Renal cortex interstitium (tissue), 11 donors: Measurements from ENCODE around the gene SLC4A8. TPM values are rescaled to one million over a fixed set of nuclear protein-coding genes. Genes with fewer than 3 reads are reported as not detected.
"Not testable (repeated sequence)": the region's sequence is repeated elsewhere in the genome, so short reads cannot be mapped to it uniquely, and the experiment has no call there.

ENCODE experiments used
- DNase-seq, 11 donors: peaks; one replicate each; pipeline ENCODE4 v3.0.0-alpha.2; 2013; ENCODE audit warnings: low read depth in 9 of 11, low spot score in 4 of 11; ENCODE audit errors: extremely low read depth in 1 of 11
- polyA plus RNA-seq, 3 donors: library from polyadenylated mRNA; unstranded; fragments of 120-200 nt; gene quantifications; one replicate each; pipeline ENCODE4 v1.2.1, GENCODE V29; 2013; ENCODE audit not compliant: insufficient read length in 3 of 3

SLC4A8 gene
- polyA plus RNA-seq, 3 donors: 3.2 to 4.9 (median 4.1) TPM

- DNase-seq: no peak
Measured at GRCh38 chr12:51511546-51512260, 87.1 kb downstream of the SLC4A8 start.

GRCh38 chr12:51512438-51512837 lies 87.8 kb downstream of the SLC4A8 start:
- no peak for DNase-seq

- not testable (repeated sequence) for DNase-seq
Measured at GRCh38 chr12:51515037-51515436, 90.4 kb downstream of the SLC4A8 start.

- DNase-seq: no peak
Measured at GRCh38 chr12:51517316-51517715, 92.7 kb downstream of the SLC4A8 start.

- DNase-seq: no peak
Measured at GRCh38 chr12:51517800-51518199, 93.2 kb downstream of the SLC4A8 start.

GRCh38 chr12:51519755-51520154 lies 95.1 kb downstream of the SLC4A8 start:
- DNase-seq: no peak

- DNase-seq: no peak
Measured at GRCh38 chr12:51520576-51521325, 96.1 kb downstream of the SLC4A8 start.

GRCh38 chr12:51521554-51522276 lies 97.1 kb downstream of the SLC4A8 start:
- no peak for DNase-seq

- DNase-seq: no peak
Measured at GRCh38 chr12:51522696-51523095, 98.1 kb downstream of the SLC4A8 start.

- DNase-seq: no peak
Measured at GRCh38 chr12:51524386-51524901, 99.8 kb downstream of the SLC4A8 start.

- no peak for DNase-seq
Measured at GRCh38 chr12:51525518-51525917, 100.9 kb downstream of the SLC4A8 start.

GRCh38 chr12:51527966-51528365 lies 103.3 kb downstream of the SLC4A8 start:
- DNase-seq: no peak

- no peak for DNase-seq
Measured at GRCh38 chr12:51528852-51529650, 104.4 kb downstream of the SLC4A8 start.

- DNase-seq: no peak
Measured at GRCh38 chr12:51529651-51529970, 105.0 kb downstream of the SLC4A8 start.

- DNase-seq: no peak
Measured at GRCh38 chr12:51530208-51530607, 105.6 kb downstream of the SLC4A8 start.

GRCh38 chr12:51531284-51531977 lies 106.8 kb downstream of the SLC4A8 start:
- DNase-seq: no peak

- peak; percentile 40 to 81 (median 63) for DNase-seq
Measured at GRCh38 chr12:51531978-51532497, 107.4 kb downstream of the SLC4A8 start.

- peak in 1 of 11 donors; percentile 12 for DNase-seq
Measured at GRCh38 chr12:51533799-51534198, 109.2 kb downstream of the SLC4A8 start.
